SIG-M5 (cell line): Measurements from ENCODE around the gene POLG.

Source experiments
- DNase-seq: peaks from one replicate; lab custom pipeline; 2025; lab: John Stamatoyannopoulos, UW

The POLG gene

GRCh38 chr15:89334510-89335297 is at the start of gene POLG:
Gene POLG (minus strand): TSS chr15:89334824. CDS start chr15:89333754, 1,070 bp downstream.
- DNase-seq = peak; percentile 87

- no peak for DNase-seq
These were observed 49.6 kb upstream of the POLG start for GRCh38 chr15:89384176-89384604.

- no peak for DNase-seq
These were observed 48.9 kb upstream of the POLG start for GRCh38 chr15:89383365-89384175.

- no peak for DNase-seq
These were observed 47.5 kb upstream of the POLG start for GRCh38 chr15:89381888-89382686.

GRCh38 chr15:89381331-89381730 is 46.7 kb upstream of the POLG start:
- DNase-seq = no peak

GRCh38 chr15:89379818-89380217 is 45.2 kb upstream of the POLG start:
- DNase-seq = no peak

- DNase-seq = no peak
These were observed 44.6 kb upstream of the POLG start for GRCh38 chr15:89379251-89379695.

- DNase-seq = no peak
These were observed 43.9 kb upstream of the POLG start for GRCh38 chr15:89378296-89379151.

- no peak for DNase-seq
These were observed 43.2 kb upstream of the POLG start for GRCh38 chr15:89377842-89378295.

- no peak for DNase-seq
These were observed 42.6 kb upstream of the POLG start for GRCh38 chr15:89377024-89377841.

- no peak for DNase-seq
These were observed 41.8 kb upstream of the POLG start for GRCh38 chr15:89376388-89376787.

GRCh38 chr15:89375093-89376005 is 40.7 kb upstream of the POLG start:
- DNase-seq = no peak

- DNase-seq = no peak
These were observed 39.7 kb upstream of the POLG start for GRCh38 chr15:89374086-89374981.

- no peak for DNase-seq
These were observed 37.7 kb upstream of the POLG start for GRCh38 chr15:89372069-89372935.

- DNase-seq = no peak
These were observed 36.8 kb upstream of the POLG start for GRCh38 chr15:89371228-89372044.

- no peak for DNase-seq
These were observed 36.3 kb upstream of the POLG start for GRCh38 chr15:89370978-89371227.
